IgD-negative memory B cell (primary cell): ENCODE data around the gene PKP4. TPM values are rescaled to one million over a fixed set of nuclear protein-coding genes. Genes with fewer than 3 reads are reported as not detected.
A peak's percentile ranks its signal among the peaks of the same experiment; 100 is the strongest.

Experiments
- H3K27ac Mint-ChIP-seq, 3 donors: one replicate each; pipeline ENCODE4 v1.8.0; 2020 to 2022; ENCODE audit warnings: mild to moderate bottlenecking in 3 of 3, mixed read lengths in 3 of 3, moderate library complexity in 1 of 3
- H3K27me3 Mint-ChIP-seq: one replicate; pipeline ENCODE4 v1.8.0; 2021; ENCODE audit warnings: mixed read lengths
- H3K36me3 Mint-ChIP-seq: one replicate; pipeline ENCODE4 v1.8.0; 2020; ENCODE audit warnings: mild to moderate bottlenecking, mixed read lengths
- H3K4me1 Mint-ChIP-seq, 3 donors: one replicate each; pipeline ENCODE4 v1.8.0; 2020 to 2022; ENCODE audit warnings: mixed read lengths in 3 of 3, mild to moderate bottlenecking in 1 of 3
- H3K4me3 Mint-ChIP-seq, 4 donors: one replicate each; pipeline ENCODE4 v1.8.0; 2020 to 2022; ENCODE audit warnings: mild to moderate bottlenecking in 4 of 4, mixed read lengths in 4 of 4, moderate library complexity in 3 of 4
- H3K9me3 Mint-ChIP-seq, 3 donors: one replicate each; pipeline ENCODE4 v1.8.0; 2020 to 2021; ENCODE audit warnings: mixed read lengths in 3 of 3, mild to moderate bottlenecking in 1 of 3
- polyA plus RNA-seq: library from polyadenylated mRNA; unstranded; fragments of 300-500 nt; fragmentation: Illumina TruSeq; gene quantifications from one replicate; pipeline ENCODE4 v1.2.3, GENCODE V29; 2021

PKP4 gene
- polyA plus RNA-seq, 1 donor from 2014 or later = 0.45 TPM

GRCh38 chr2:158499383-158499782 is 42.6 kb downstream of the PKP4 start:
- H3K9me3 Mint-ChIP-seq = peaks cover 0 to 2% (median 0%) of the 10 kb centered on the region in 3 donors
- H3K4me1 Mint-ChIP-seq = no peaks in the 10 kb centered on the region
- H3K36me3 Mint-ChIP-seq = no peaks in the 10 kb centered on the region
- no peak overlapping the region for H3K27ac Mint-ChIP-seq
- no peak overlapping the region for H3K4me3 Mint-ChIP-seq
- no peaks in the 10 kb centered on the region for H3K27me3 Mint-ChIP-seq

- peaks cover 0 to 2% (median 0%) of the 10 kb centered on the region in 3 donors for H3K9me3 Mint-ChIP-seq
- H3K36me3 Mint-ChIP-seq = no peaks in the 10 kb centered on the region
- no peak overlapping the region for H3K27ac Mint-ChIP-seq
- no peaks in the 10 kb centered on the region for H3K4me1 Mint-ChIP-seq
- H3K4me3 Mint-ChIP-seq = no peak overlapping the region
- no peaks in the 10 kb centered on the region for H3K27me3 Mint-ChIP-seq
Measured at GRCh38 chr2:158500333-158500732, 43.6 kb downstream of the PKP4 start.

GRCh38 chr2:158501301-158501700 is 44.5 kb downstream of the PKP4 start:
- H3K9me3 Mint-ChIP-seq = peaks cover 0 to 2% (median 0%) of the 10 kb centered on the region in 3 donors
- H3K27me3 Mint-ChIP-seq = no peaks in the 10 kb centered on the region
- no peak overlapping the region for H3K4me3 Mint-ChIP-seq
- no peaks in the 10 kb centered on the region for H3K4me1 Mint-ChIP-seq
- H3K36me3 Mint-ChIP-seq = no peaks in the 10 kb centered on the region
- no peak overlapping the region for H3K27ac Mint-ChIP-seq

- Mint-ChIP-seq H3K9me3 (no peaks in the 10 kb centered on the region), H3K4me3 (no peak overlapping the region), H3K36me3 (no peaks in the 10 kb centered on the region), H3K4me1 (no peaks in the 10 kb centered on the region), H3K27ac (no peak overlapping the region), H3K27me3 (no peaks in the 10 kb centered on the region)
Measured at GRCh38 chr2:158502974-158503373, 46.2 kb downstream of the PKP4 start.

GRCh38 chr2:158504088-158504487 is 47.3 kb downstream of the PKP4 start:
- Mint-ChIP-seq H3K4me3 (no peak overlapping the region), H3K27ac (no peak overlapping the region), H3K9me3 (no peaks in the 10 kb centered on the region), H3K36me3 (no peaks in the 10 kb centered on the region), H3K4me1 (no peaks in the 10 kb centered on the region), H3K27me3 (no peaks in the 10 kb centered on the region)

GRCh38 chr2:158505448-158505934 is 48.7 kb downstream of the PKP4 start:
- no peaks in the 10 kb centered on the region for H3K4me1 Mint-ChIP-seq

GRCh38 chr2:158507141-158507540 is 50.4 kb downstream of the PKP4 start:
- Mint-ChIP-seq H3K9me3 (no peaks in the 10 kb centered on the region), H3K27ac (no peak overlapping the region), H3K27me3 (no peaks in the 10 kb centered on the region), H3K4me1 (no peaks in the 10 kb centered on the region), H3K4me3 (no peak overlapping the region), H3K36me3 (no peaks in the 10 kb centered on the region)

More at GRCh38 chr2:158505448-158505934, 48.7 kb downstream of the PKP4 start:
- H3K4me3 Mint-ChIP-seq = no peak overlapping the region
- no peaks in the 10 kb centered on the region for H3K36me3 Mint-ChIP-seq
- H3K27ac Mint-ChIP-seq = peak overlapping the region in 1 of 3 donors; percentile 13
- no peaks in the 10 kb centered on the region for H3K27me3 Mint-ChIP-seq
- H3K9me3 Mint-ChIP-seq = no peaks in the 10 kb centered on the region

GRCh38 chr2:158507679-158508078 is 50.9 kb downstream of the PKP4 start:
- H3K4me3 Mint-ChIP-seq = no peak overlapping the region
- no peaks in the 10 kb centered on the region for H3K4me1 Mint-ChIP-seq
- H3K9me3 Mint-ChIP-seq = no peaks in the 10 kb centered on the region
- no peaks in the 10 kb centered on the region for H3K36me3 Mint-ChIP-seq
- no peaks in the 10 kb centered on the region for H3K27me3 Mint-ChIP-seq
- H3K27ac Mint-ChIP-seq = no peak overlapping the region

- Mint-ChIP-seq H3K4me3 (no peak overlapping the region), H3K27me3 (no peaks in the 10 kb centered on the region), H3K27ac (no peak overlapping the region), H3K9me3 (no peaks in the 10 kb centered on the region), H3K36me3 (no peaks in the 10 kb centered on the region), H3K4me1 (no peaks in the 10 kb centered on the region)
Measured at GRCh38 chr2:158509928-158510797, 53.4 kb downstream of the PKP4 start.

- peak overlapping the region in 1 of 3 donors; percentile 36 for H3K27ac Mint-ChIP-seq
- H3K9me3 Mint-ChIP-seq = no peaks in the 10 kb centered on the region
- no peak overlapping the region for H3K4me3 Mint-ChIP-seq
- no peaks in the 10 kb centered on the region for H3K4me1 Mint-ChIP-seq
- H3K27me3 Mint-ChIP-seq = no peaks in the 10 kb centered on the region
- no peaks in the 10 kb centered on the region for H3K36me3 Mint-ChIP-seq
Measured at GRCh38 chr2:158510887-158511286, 54.1 kb downstream of the PKP4 start.

- Mint-ChIP-seq H3K27me3 (no peaks in the 10 kb centered on the region), H3K27ac (no peak overlapping the region), H3K36me3 (no peaks in the 10 kb centered on the region), H3K9me3 (no peaks in the 10 kb centered on the region), H3K4me3 (no peak overlapping the region), H3K4me1 (no peaks in the 10 kb centered on the region)
Measured at GRCh38 chr2:158511706-158512105, 55.0 kb downstream of the PKP4 start.

- Mint-ChIP-seq H3K27ac (no peak overlapping the region), H3K27me3 (no peaks in the 10 kb centered on the region), H3K36me3 (no peaks in the 10 kb centered on the region), H3K4me3 (no peak overlapping the region), H3K4me1 (no peaks in the 10 kb centered on the region), H3K9me3 (no peaks in the 10 kb centered on the region)
Measured at GRCh38 chr2:158512323-158512722, 55.6 kb downstream of the PKP4 start.

GRCh38 chr2:158513841-158514240 is 57.1 kb downstream of the PKP4 start:
- Mint-ChIP-seq H3K27me3 (no peaks in the 10 kb centered on the region), H3K4me3 (no peak overlapping the region), H3K27ac (no peak overlapping the region), H3K4me1 (peaks cover 0 to 4% (median 0%) of the 10 kb centered on the region in 3 donors), H3K9me3 (no peaks in the 10 kb centered on the region), H3K36me3 (no peaks in the 10 kb centered on the region)

GRCh38 chr2:158518084-158518483 is 61.3 kb downstream of the PKP4 start:
- Mint-ChIP-seq H3K9me3 (no peaks in the 10 kb centered on the region), H3K4me1 (peaks cover 0 to 5% (median 4%) of the 10 kb centered on the region in 3 donors), H3K36me3 (no peaks in the 10 kb centered on the region), H3K27me3 (no peaks in the 10 kb centered on the region), H3K4me3 (no peak overlapping the region), H3K27ac (no peak overlapping the region)

- no peaks in the 10 kb centered on the region for H3K9me3 Mint-ChIP-seq
- no peaks in the 10 kb centered on the region for H3K27me3 Mint-ChIP-seq
- no peaks in the 10 kb centered on the region for H3K36me3 Mint-ChIP-seq
- H3K27ac Mint-ChIP-seq = no peak overlapping the region
- H3K4me3 Mint-ChIP-seq = no peak overlapping the region
- H3K4me1 Mint-ChIP-seq = peaks cover 0 to 5% (median 4%) of the 10 kb centered on the region in 3 donors
Measured at GRCh38 chr2:158519481-158519880, 62.7 kb downstream of the PKP4 start.
